Progenitor cell of endocrine pancreas (in vitro differentiated cells): ENCODE measurements around the gene CLCN4. TPM values are rescaled to one million over a fixed set of nuclear protein-coding genes. Genes with fewer than 3 reads are reported as not detected.

ENCODE experiments used
- DNase-seq: peaks from one replicate; pipeline ENCODE4 v3.0.0; 2021; ENCODE audit warnings: low spot score; ENCODE audit not compliant: unreplicated experiment
- H3K27ac Mint-ChIP-seq: 2 replicates; pipeline ENCODE4 v1.8.0; 2021; ENCODE audit warnings: mild to moderate bottlenecking, moderate library complexity, mixed read lengths
- H3K27me3 Mint-ChIP-seq: 2 replicates; pipeline ENCODE4 v1.8.0; 2021; ENCODE audit warnings: mixed read lengths
- H3K36me3 Mint-ChIP-seq: 2 replicates; pipeline ENCODE4 v1.8.0; 2022; ENCODE audit warnings: mixed read lengths; ENCODE audit not compliant: insufficient read depth
- H3K4me1 Mint-ChIP-seq: 2 replicates; pipeline ENCODE4 v1.8.0; 2021; ENCODE audit warnings: low read depth, mixed read lengths
- H3K4me3 Mint-ChIP-seq: 2 replicates; pipeline ENCODE4 v1.8.0; 2021; ENCODE audit warnings: low read depth, mild to moderate bottlenecking, moderate library complexity, mixed read lengths
- H3K9me3 Mint-ChIP-seq: 2 replicates; pipeline ENCODE4 v1.8.0; 2021; ENCODE audit warnings: low read depth, mixed read lengths
- CTCF ChIP-seq: fragments of 200-600 bp; sonication (generic); IDR thresholded peaks from one replicate; pipeline ENCODE4 v1.5.0; 2021; ENCODE audit warnings: antibody characterized with exemption, mild to moderate bottlenecking; ENCODE audit not compliant: unreplicated experiment
- total RNA-seq: library from RNA; stranded (reverse); gene quantifications from 2 replicates; pipeline ENCODE4 v1.2.1, GENCODE V29; 2021

Gene CLCN4
- total RNA-seq, 1 donor from 2014 or later, result 15.2 TPM

- H3K9me3 Mint-ChIP-seq, result peaks cover 20% of the 10 kb centered on the region
Measured at GRCh38 chrX:10174810-10175209, 18.0 kb downstream of the CLCN4 start.

DNA sequence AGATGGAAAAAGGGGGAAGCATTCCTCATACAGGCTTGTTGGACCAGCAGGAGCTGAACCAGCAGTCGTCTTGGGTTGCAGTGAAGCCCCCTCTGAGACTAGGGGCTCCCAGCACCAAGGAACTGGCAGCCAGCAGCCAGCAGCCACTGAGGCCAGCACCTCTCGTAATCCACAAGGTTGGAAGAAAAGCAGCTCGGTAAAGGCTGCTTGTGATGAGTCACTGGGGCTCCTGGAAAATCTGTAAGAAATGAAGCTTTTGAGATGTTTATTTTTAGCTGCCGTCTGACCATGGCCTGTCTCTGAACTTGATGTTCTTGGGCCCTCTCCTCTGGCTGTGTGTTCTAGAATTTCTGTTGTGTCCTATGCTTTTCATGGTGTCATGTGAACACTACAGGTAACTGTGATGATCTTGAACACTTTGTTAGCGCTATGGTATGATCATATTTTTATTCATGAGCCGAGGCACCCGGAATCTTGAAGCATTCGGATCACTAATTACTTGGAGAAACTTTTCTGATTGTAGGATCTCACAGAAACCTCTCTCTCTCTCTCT is 18.6 kb downstream of the CLCN4 start:
- Mint-ChIP-seq H3K36me3 (peaks cover 9% of the 10 kb centered on the region), H3K27me3 (no peaks in the 10 kb centered on the region), H3K9me3 (peaks cover 17% of the 10 kb centered on the region), H3K4me1 (peaks cover 2% of the 10 kb centered on the region), H3K27ac (no peak overlapping the region), H3K4me3 (no peak overlapping the region)
- no peak for TF ChIP-seq CTCF
- no peak for DNase-seq

More at GRCh38 chrX:10174810-10175209, 18.0 kb downstream of the CLCN4 start:
- no peak overlapping the region for H3K4me3 Mint-ChIP-seq
- peaks cover 2% of the 10 kb centered on the region for H3K4me1 Mint-ChIP-seq
- no peak for TF ChIP-seq CTCF
- H3K27me3 Mint-ChIP-seq, result no peaks in the 10 kb centered on the region
- no peak for DNase-seq
- H3K27ac Mint-ChIP-seq, result peak overlapping the region; percentile 74
- peaks cover 9% of the 10 kb centered on the region for H3K36me3 Mint-ChIP-seq

DNA sequence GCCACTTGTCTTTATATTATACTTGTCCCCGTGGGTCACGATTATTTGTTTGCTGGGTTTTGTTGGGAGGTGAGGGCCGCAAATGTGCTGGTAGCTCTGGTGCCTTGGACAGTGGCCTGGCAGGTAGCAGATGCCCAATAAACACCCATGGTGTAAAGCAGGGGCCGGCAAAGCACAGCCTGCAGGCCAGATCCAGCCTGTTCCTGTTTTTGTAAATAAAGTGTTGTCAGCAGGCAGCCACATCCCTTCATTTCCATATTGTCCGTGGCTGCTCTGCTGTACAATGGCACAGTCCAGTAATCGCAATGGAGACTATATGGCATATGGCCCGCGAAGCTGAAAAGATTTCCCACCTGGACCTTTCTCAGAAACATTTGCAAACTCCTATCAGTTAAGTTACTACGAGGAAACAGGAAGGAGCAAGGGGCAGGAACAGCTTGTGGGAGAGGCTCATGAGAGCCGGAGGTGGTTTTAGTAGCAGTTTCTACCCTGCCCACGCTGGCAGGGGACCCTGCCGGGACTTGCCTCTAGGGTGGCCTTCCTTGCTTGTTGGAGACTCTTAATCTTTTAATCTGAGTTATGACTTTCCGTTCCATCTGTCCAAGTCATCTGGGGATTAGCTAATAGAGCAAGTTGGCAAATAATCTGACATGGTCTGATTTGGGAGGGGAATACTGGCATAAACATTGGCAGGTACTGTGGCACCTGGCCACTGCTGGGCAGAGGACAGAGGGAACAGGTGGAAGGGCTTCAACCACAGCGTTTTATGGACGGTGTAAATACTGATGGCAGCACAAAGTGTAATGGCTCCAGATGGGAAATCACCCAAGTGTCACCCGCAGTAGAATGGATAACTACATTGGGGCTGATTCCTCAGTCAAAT is 19.6 kb downstream of the CLCN4 start:
- DNase-seq, result no peak
- no peak overlapping the region for H3K27ac Mint-ChIP-seq
- H3K9me3 Mint-ChIP-seq, result peaks cover 17% of the 10 kb centered on the region
- H3K36me3 Mint-ChIP-seq, result peaks cover 9% of the 10 kb centered on the region
- H3K4me3 Mint-ChIP-seq, result no peak overlapping the region
- peaks cover 2% of the 10 kb centered on the region for H3K4me1 Mint-ChIP-seq
- no peak for TF ChIP-seq CTCF
- no peaks in the 10 kb centered on the region for H3K27me3 Mint-ChIP-seq

- H3K27ac Mint-ChIP-seq, result no peak overlapping the region
- TF ChIP-seq CTCF, result no peak
- H3K9me3 Mint-ChIP-seq, result peaks cover 17% of the 10 kb centered on the region
- no peak overlapping the region for H3K4me3 Mint-ChIP-seq
- H3K4me1 Mint-ChIP-seq, result peaks cover 2% of the 10 kb centered on the region
- peaks cover 9% of the 10 kb centered on the region for H3K36me3 Mint-ChIP-seq
- H3K27me3 Mint-ChIP-seq, result no peaks in the 10 kb centered on the region
- no peak for DNase-seq
Measured at GRCh38 chrX:10177004-10177396, 20.2 kb downstream of the CLCN4 start.

GRCh38 chrX:10177601-10178000 is 20.8 kb downstream of the CLCN4 start:
- no peak for DNase-seq
- TF ChIP-seq CTCF, result no peak
- Mint-ChIP-seq H3K36me3 (peaks cover 6% of the 10 kb centered on the region), H3K9me3 (peaks cover 14% of the 10 kb centered on the region), H3K4me1 (no peaks in the 10 kb centered on the region), H3K27ac (no peak overlapping the region), H3K27me3 (no peaks in the 10 kb centered on the region), H3K4me3 (no peak overlapping the region)
